ENCODE data around the gene FBXL7.

Gene FBXL7

DNA sequence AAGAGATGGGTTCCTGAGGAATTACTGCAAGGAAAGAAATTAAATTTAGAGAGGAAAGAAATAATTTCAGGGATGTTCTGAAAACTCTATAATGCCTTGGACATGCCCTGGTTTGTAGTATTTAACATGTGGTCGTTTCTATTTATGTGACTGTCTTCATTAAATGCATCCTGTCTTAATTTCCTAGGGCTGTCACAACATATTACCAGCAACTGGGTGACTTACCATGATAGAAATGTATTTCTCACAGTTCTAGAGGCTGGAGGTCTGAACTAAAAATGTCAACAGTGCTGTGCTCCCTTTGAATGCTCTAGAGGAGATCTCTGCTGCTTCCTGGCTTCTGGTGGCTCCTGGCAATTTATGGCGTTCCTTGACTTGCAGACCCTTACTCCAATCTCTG, 287.7 kb downstream of the FBXL7 start:
- no peak for DNase-seq

DNA sequence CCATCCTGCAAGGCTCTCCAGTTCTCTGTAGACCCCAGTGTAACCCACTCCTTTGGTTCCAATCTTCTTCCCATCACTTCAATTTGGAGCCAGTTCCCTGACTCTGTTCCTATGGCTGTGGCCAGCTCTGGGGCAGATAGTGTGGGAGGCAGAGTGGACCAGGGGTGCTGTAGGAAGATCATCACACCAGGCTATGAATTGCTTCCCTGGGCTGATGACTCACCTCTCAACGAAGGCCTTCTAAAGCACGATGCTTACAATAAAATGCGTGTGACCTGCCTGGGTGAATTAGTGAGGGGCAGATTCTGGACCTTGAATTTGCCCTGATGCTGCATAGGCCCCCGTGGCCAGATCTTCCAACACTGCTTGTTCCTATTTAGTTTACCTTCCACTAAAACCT, 289.7 kb downstream of the FBXL7 start:
- DNase-seq, result no peak

DNA sequence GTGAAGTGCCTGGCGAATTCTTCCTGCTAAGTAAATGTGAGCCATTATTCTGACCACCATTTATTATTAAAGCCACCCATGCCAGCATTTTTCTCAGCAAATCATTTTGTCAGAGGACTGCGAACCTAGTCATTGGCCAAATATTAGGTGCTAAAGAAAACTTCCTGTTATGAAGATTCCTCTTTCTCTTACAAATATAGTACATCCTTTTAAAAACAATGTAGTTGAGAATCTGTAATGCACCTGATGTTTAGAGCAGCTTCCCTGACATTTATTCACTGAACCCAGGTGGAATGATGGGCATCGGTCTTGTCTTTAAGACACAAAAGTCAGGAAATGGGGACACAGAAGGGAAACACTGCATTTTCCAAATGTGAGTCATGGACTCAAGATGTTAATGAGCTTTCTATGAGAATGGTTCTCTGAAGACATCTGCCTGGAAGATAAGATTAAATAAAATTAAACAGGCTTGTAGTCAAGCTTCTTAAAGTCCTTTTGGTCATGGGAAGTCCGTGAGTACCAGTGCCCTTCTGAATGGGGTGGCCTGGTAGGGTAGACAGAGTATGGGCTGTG, 290.6 kb downstream of the FBXL7 start:
- no peak for DNase-seq

DNA sequence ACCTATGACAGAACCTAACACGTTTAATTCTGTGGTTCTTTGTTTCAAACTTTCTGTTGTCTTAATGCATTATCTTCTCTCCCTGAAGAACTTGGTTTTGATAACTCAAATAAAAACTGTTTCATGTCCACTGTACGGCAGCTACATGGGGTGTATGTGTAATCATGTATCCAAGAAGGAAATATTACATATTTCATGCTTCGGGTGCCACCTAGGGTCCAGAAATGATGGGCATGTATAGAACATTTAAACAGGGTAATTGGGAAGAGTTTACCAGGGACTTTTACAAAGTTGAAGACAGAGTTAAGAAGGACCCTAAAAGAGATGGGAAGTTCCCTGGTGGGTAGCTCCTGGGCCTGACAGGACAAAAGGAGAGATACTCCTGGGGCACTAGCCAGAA, 291.3 kb downstream of the FBXL7 start:
- no peak for DNase-seq

DNA sequence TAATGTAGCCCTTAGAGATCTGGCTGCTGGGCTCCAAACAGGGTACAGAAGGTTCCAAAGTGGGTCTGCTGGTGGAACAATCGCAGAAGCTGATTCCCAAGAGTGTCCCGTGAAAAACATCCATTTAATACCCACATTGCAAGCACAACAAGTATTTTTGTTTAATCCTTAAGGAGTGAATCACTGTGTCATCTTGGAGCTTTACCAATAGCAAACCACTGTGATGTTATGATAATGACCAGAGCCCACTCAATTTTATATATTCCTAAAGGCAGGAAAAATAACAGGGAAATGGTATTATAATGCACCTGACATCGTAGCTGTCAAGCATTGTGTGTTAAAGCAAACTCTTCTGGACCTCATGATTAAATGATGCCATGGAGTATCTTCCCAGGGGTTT, 291.9 kb downstream of the FBXL7 start:
- DNase-seq, result no peak

DNA sequence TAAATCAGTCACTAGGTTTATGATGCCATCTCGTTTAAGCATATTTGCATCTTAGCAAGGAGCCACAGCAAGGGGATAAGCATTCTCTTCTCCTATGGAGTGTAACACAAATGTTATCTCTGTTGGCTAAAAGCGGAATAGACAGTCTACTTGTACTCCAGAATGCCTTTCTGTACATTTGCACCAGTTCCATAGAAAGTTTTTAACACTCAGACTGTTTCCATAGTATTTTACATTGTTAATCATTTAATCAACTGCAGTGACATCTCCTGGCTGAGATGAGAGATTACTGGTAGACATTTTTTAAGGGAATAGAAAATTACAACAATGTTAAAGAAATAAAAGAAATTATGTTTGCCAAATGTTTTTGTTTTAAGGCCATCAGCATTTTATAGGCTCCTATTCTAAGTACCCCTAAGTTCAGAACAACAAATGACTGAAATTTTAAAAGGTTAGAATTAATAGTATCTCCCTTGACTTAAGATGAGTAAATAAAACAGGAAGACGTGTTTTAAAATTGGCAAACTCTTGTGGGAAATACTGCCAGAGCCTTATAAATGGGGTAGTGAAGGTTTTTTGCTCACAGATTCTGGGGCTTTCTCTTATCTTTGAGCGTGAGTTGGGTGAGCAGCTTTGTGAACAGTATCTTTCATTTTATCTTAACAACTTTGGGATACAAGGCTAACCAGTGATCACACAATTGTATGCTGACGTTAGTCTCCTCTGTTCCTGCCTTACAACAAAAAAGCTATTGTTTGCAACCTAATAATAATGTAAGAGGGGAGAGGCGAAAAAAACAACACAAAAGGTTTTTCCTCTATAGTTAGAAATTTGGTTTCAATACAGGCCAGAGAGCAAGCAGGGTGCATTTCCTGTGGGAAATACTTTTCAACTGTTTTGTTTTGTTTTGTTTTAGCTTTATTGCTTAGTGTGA, 294.3 kb downstream of the FBXL7 start:
- no peak for DNase-seq

DNA sequence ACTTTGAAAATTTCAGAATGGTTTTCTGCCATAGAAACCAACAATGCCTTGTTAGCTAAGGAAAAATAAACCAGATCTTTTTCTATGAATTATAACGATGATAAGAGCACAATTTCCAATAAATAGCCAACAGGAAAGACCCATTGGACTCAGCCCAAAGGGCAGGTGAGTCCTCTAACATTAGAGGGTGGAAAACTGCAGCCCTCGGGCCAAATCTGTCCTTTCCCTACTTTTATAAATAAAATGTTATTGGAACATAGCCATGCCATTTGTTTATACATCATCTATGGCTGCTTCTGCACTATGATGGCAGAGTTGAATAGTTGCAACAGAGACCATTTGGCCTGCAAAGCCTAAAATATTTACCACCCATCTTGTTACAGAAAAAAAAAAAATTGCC, 296.1 kb downstream of the FBXL7 start:
- no peak for DNase-seq

DNA sequence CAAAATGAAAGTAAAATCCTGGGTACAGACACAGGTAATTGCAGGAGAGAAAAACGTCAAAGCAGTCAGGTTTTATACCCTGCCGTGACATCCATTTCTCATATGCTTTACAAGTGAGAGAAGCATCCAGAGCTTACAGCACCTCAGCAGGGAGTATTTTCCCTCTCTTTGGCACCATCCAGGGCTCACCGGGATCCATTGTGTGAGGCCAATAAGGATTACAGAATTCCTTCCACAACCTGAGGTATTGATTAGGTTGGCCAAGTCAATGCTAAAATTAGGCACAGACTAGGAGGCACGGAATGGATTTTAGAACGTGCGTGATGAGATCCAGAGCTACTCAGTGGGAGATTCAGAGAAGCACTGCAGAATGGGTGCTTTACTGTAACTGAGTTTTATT, 296.6 kb downstream of the FBXL7 start:
- no peak for DNase-seq

DNA sequence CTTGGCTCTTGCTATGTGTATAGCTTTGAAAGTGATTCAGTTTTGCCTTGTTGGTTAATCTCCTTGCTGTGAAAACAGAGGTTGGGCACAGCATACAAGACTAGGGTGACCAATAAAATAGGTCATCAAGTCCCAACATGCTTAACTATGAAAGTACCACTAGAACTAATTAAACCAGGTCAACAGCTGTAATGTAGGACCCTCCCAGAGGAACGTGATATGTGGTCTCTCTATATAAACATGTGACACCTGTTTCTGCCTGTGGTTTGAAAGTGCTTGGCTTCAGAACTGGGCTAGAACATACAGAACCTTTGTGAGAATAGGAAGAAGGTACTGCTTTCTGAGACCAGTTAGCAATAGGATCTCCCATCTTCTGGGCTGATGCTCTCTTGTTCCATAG, 297.1 kb downstream of the FBXL7 start:
- DNase-seq, result no peak

DNA sequence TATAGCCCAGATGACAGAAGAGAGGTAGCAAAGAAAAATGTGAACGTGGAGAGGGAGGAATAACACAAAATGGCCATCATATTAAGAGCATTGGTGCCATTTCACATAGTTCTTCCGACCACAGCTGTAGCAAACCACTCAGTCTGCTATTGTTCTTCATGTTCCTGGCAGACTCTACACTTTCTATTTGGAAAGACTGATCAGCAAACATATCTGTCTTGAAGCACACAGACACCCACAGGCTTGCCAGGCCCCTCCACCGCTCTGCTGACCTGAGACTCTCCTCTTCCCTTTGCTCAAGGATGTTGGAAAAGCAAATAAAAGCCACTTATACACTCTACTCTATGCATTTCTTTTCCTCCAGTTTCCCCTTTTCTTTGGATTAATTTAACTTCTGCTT, 298.0 kb downstream of the FBXL7 start:
- DNase-seq, result no peak

DNA sequence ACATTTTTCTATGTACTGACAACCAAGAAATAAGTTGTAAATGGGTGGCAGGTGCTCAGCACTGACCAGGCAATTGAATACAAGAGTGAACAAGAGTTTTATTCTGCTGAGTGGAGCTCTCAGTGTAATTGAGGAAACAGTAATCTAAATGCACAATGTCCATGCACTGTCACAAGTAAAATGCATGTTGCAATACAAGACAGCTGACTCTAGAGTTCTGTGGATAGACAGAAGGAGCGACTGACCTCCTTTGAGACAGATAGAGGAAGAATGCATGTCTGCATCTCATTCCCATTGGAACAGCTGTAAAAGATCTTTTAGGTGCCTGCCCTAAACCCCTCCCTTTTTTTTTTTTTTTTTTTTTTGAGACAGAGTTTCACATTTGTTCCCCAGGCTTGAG, 299.0 kb downstream of the FBXL7 start:
- DNase-seq, result no peak

DNA sequence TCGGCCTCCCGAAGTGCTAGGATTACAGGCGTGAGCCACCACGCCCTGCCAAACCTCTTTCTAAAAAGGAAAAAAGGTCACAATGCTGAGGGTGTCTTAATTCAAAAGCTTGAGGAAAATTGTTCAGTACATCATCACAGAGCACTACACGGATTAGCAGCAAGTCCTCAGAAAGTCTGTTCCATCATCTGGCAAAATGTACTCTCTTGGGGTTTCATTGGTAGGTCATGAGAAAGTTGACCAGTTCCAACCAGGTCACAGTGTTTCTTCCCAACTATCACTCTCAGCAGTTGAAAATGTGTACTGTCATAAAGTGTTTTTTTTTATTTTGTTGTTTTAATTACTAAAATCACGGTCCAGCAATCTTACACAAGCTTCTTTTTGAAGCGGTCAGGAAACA, 299.6 kb downstream of the FBXL7 start:
- no peak for DNase-seq

DNA sequence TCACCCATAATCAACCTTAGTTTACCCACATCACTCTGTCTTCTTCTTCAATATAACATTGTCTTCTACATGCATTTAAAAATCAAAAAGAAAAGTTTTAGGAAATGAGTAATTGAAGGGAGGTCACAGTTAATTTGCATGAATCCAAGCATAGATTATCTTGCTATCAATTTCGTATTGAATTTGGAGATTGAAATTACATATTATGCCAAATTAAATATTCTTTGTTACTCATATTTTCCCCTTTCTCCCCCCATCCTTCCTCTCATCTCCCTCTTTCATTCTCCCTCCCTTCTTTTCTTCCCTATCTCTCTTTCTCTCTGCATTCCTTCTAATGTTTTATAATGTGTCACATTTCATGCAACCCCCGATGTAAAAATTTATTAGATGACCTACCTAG, 303.3 kb downstream of the FBXL7 start:
- no peak for DNase-seq

DNA sequence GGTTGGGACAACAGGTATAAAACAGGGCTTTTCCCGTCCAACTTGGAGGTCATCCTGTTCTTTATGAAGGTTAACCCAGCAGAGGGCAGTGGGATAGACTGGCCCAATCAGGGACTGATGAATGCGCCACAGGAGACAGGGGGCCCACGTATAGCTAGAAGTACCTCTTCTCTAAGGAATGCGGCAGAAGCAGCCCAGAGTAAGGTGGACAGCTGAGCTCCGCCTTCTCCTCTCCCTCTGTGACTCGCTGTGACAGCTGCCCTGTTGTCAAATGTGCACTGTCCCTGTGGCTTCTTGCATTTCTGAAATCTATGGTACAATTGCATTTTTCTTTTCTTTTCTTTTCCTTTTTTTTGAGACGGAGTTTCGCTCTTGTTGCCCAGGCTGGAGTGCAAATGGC, 306.6 kb downstream of the FBXL7 start:
- no peak for DNase-seq

DNA sequence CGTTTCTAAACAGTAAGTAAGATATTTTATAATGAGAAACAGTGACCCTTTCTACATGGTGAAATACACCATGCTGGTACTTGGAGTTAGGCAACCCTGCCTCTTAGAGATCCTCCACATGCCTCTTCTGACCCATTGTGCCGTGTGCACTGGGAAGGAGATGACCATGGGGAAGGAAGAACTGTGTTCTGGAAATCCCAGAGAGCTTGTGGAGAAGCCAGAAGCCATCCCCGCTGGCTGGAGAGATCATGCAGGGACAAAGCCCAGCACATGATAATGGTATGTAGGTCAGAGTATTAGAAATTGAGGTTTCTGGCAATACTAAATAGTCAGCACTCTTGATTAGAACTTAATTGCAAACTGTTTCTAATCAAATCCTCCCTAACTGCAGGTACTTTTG, 307.3 kb downstream of the FBXL7 start:
- no peak for DNase-seq

DNA sequence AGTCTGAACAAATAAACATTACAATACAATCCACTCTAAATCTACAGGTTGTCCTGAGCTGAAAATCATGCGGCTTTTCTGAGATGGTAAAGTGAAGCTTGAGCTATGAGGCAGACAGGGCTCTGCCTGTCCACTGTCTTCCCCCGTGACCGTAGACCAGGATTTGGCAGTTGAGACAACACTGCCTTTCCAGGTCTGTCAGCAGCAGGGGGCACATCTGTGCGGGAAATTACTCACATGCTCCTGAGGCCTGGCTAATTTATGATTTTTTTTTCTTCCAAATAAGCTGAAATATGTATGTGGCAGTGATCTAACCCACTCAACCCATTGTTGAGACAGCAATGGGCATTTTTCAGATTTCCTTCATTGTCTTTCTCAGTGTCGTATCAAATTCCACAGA, 307.9 kb downstream of the FBXL7 start:
- no peak for DNase-seq

DNA sequence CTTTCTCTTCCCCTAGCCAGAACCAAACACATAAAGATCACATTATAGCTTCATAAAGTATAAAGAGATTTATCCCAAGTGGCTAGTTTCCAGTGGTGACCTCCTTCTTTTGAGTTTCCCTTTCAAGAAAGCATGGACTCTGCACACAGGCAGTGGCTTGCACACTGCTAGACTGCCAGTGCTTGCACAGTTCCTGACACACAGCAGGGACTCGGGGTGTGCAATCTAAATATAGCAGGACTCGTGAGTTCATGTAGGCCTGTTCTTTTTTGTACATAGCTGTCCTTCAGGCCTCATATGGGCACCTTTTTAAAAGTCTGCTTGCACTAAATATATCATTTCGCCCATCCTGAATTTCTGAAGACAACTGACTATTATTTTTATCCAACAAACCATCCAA, 308.6 kb downstream of the FBXL7 start:
- no peak for DNase-seq

DNA sequence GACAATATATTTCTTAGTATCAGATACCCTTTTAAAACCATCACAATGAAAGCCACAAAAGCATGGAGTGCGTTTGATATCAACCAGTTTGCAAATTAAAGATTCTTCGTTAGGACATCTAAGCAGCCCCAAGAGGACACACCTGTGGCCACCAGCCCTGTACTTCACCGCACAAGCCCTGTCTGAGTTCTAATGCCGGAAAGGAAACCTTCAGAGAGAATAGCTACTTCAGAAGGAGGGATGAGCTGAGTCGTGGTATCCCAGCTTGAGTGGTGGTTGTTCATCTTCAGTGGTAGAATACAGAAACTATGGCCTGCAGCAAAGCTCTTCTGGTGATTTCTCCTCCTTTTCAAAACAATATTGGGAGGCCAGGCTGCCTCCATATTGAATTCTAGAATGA, 319.6 kb downstream of the FBXL7 start:
- no peak for DNase-seq

DNA sequence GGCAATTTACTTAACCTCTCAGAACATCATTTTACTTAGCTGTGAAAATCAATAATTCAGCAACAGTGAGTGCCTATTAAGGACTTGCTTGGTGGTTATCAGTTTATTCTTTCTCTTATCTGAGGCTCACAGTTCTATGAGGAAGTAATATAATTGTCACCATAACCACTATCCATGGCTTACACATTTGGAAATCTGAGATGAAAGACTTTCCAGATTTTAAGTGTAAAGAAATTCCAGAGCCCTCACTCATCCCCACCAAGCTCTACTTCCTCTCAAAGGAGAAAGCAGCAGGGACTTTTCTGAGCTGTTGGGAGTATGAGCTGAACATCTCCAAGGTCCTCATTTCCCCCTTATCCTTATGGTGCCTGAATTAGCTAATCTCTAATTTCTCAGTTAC, 321.5 kb downstream of the FBXL7 start:
- no peak for DNase-seq

DNA sequence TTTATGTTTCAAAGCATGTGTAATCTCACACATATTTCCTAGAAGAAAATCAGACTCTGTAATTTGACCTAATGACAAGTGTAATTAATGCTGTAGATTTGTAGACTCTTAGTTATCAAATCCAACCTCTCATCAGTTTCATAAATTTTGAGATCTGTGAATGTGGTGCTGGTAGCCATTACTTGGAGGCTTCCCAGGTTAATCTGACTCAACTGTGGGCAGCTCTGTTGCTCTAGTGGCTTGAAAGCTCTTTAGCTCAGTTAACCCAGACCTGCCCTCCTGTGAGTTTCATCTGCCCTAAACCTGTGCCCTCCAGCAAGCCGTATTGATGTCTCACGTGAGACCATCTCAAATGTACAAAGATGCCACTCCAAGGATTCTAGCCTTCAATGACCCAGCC, 323.4 kb downstream of the FBXL7 start:
- no peak for DNase-seq

DNA sequence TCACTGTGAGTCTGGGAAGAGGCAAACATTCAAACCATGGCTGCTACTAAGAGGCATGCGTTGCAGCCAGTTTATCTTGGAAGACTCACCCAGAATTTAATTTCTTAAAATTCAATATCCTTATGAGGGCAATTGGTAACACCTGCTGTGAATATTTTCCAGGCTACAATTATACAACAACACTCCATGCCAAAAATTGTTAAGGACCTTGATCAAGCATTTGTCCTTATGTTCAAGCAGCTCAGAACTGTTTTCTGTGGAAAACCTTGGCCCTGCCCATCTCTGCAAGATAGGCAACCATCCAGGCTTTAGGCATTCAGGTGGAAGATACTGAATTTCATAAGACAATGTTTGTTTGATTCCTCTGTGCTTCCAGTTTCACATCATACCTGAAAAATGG, 327.8 kb downstream of the FBXL7 start:
- DNase-seq, result no peak

DNA sequence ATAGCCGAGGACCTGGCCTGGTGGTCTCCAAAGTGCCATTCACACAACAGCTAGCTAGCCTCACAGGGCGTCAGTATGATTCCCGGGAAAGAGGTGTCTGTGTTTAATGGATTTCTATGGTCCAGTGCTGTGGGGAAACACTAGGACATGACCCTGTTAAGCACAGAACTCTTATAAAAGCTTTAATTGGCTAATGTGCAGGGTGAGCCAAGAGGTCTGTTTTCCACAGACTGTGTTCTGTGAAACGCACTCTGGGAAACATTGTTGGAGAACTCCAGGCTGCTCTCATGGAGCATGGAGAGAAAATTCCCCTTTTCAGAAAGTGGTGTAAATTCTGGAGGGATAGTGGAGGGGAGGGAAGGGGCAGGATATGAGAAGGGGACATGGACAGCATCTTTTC, 331.4 kb downstream of the FBXL7 start:
- no peak for DNase-seq

DNA sequence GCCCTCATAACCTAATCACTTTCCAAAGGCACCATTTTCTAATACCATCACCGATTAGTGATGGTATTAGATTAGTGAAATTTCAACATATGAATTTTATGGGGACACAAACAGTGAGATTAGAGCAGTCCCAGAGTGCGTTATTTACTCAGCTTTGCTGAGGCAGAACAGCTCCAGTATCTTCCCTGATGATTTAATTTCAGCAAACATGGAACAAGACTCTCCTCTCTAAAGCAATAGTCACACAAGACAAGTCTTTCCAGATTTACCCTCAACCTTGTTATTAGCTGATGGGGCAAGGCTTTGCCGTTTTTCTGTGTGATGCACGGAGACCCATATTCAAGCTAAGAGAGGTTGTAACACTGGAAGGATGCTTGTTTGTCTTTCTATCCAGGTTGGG, 333.4 kb downstream of the FBXL7 start:
- no peak for DNase-seq

DNA sequence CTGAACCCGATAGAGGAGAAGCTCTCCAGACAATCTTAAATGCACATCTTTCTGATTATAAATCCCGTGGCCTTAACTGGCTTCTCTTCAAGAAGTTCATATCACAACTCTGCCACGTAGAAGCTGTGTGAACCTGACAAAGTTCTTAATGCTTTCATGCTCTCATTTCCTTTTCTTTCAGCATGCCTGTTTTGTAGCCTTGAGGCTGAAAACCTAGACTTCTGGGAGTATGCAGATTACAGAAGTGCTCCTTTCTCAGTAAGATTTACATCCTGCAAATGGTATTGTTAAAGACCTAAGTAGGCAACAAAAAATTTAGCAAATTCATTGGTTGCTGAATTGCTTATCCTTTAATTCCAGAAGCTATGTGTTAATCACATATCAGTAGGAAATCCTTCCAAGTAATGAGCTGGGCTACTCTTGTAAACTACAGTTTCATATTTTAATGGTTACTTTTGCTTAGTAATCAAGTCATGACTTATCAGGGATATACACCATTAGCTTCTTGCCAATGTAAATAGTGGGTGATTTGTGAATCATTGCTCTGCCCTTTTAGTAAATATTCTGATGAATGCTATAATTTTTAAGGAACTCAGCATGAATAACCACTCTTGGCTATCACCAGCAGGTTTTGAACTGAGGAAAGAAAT, 334.7 kb downstream of the FBXL7 start:
- no peak for DNase-seq
